ENCODE measurements around the gene SYCN.

GRCh38 chr19:39232708-39233107 lies 28.6 kb upstream of the SYCN start:
- TF ChIP-seq EP300 (IDR thresholded peaks at IDR 0.05; ENCODE audit: low read depth in 2 of 2, low read length in 2 of 2): no peak
- no peak for TF ChIP-seq EP300 (CRISPR knock-in tag; IDR thresholded peaks at IDR 0.05; ENCODE audit: borderline replicate concordance)
- no peak for TF ChIP-seq SIN3A (IDR thresholded peaks at IDR 0.05; ENCODE audit: borderline replicate concordance, low read depth, low read length)
- TF ChIP-seq POLR2A (IDR thresholded peaks at IDR 0.05; ENCODE audit: insufficient read depth in 1 of 2, low read depth in 2 of 2, low read length in 2 of 2): no peak
- no peak for TF ChIP-seq ZBTB38 (CRISPR knock-in tag; IDR thresholded peaks at IDR 0.05)
- TF ChIP-seq PHF21A (CRISPR knock-in tag; IDR thresholded peaks at IDR 0.05): no peak
- TF ChIP-seq KLF6 (CRISPR knock-in tag; IDR thresholded peaks at IDR 0.05): no peak
- TF ChIP-seq CTCF (CRISPR knock-in tag; IDR thresholded peaks at IDR 0.05): no peak
- no peak for TF ChIP-seq CREB1 (IDR thresholded peaks at IDR 0.05)
- no peak for TF ChIP-seq CREB1 (CRISPR knock-in tag; IDR thresholded peaks at IDR 0.05)
